Inflammatory macrophage (primary cell): ENCODE data around the gene VCL.
"Not testable (repeated sequence)": the region's sequence is repeated elsewhere in the genome, so short reads cannot be mapped to it uniquely, and the experiment has no call there.

Source experiments
- DNase-seq, 2 donors: peaks; one replicate each; pipeline ENCODE4 v3.0.0-alpha.2; 2020 to 2022

The VCL gene

DNA sequence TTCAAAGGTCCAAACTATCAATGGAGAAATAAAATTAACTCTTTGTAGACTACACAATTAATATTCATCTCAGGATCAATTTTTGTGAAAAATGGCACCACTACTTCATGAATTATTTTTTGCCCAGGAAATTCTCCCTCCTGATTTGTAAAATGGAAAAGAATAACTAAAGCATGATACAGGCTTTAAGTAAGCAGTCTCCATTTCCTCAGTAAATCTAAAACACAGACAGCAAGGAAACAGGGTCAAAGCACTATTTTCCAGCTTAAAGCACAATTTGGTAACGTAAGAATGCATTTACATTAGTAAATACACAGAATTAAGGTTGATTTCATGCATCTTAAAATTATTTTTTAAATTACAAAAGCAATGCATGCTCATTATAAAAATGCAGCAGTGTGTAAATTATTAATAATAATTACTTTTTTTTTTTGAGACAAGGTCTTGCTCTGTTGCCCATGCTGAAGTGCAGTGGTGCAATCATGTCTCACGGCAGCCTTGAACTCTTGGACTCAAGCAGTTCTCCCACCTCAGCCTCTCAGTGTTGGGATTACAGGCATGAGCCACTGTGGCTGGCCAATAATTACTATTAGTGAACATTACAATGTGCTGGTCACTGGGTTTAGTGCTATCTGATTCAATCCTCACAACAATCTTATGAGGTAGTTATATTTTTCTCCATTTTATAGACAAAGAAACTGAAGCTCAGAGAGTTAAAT is 26.1 kb upstream of the VCL start:
- DNase-seq: no peak

DNA sequence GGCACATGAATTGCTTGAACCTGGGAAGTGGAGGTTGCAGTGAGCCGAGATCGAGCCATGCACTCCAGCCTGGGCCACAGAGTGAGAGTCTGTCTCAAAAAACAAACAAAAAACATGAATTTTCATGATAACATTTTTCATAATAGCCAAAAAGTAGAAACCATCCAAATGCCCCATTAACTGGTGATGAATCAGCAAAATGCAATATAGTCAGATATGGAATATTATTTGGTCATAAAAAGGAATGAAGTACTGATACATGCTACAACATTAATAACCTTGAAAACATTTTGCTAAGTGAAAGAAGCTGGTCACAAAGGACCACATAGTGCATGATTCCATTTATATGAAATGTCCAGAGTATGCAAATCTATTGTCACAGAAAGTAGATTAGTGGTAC is 24.5 kb upstream of the VCL start:
- no peak for DNase-seq

DNA sequence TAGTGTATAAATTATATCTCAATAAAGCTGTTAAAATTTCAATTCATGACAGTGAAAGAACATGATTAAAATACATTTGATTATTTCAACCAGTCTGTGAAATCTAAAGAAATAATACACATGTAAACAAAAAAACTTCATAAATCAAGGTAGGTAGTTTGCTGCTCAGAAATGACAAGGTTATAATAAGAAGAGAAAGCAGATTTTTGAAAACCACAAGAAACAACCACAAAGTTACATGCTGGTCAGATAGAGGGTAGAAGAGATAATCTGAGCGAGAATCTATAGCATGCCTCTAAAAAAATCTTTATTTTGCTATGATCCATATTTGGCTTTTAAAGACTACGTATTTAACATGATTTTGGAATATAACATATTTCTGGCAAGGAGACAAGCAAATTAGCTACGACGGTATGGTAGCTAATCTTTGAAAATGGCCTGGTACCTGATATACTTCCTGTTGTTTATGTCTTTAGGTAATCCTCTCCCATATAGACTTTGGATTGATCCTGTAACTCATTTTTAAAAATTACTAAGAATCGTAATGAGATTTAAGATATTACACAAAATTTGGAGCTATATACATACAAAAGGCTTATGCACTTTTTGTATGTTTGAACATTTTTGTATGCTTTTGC is 23.5 kb upstream of the VCL start:
- DNase-seq: no peak

DNA sequence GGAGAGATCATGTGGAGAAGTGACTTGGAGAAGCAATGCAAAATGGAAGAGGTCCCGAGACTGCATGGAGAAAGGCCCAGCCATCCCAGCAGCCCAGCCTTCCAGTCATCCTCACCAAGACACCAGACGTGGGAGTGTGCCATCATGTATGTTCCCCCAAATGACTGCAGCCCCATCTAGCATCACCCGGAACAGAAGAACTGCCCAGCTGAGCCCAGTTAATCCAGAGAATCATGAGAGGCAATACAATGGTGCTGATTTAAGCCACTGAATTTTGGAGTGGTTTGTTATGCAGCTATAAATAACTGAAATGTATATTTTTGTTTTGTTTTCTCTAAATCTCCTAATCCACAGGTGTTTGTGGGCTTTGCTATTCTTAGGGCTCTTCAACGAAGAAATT is 22.5 kb upstream of the VCL start:
- DNase-seq: no peak

DNA sequence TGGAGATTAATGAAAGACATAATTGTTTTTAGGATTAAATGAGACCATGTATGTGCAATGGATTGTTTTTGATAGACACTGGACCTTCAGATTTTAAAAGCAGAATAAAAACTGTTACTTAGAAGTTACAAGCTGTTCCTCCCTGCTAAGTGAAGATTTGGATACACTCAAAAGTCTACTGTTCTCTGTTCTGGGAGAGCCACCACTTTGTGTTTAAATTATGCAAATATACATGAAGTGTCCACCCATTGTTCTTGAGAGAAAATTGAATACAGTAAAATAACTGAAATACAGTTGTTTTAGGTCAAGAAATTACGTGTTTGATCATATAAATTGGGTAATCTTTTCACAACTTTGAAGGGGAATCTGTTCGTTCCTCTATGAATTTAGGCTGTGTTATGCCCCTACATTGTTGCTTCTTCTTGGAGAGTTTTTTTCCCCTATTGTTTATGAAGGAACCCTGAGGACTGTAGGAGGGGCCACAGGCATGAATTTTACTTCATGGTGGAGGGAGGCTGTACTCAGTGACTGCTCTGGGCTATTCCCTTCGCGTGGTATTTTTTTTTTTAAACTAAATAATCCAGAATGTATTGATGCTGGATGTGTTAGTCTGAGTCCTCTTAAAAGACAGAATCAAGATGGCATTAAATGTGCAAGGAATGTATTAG is 18.6 kb upstream of the VCL start:
- DNase-seq: peak; percentile 27 to 60

DNA sequence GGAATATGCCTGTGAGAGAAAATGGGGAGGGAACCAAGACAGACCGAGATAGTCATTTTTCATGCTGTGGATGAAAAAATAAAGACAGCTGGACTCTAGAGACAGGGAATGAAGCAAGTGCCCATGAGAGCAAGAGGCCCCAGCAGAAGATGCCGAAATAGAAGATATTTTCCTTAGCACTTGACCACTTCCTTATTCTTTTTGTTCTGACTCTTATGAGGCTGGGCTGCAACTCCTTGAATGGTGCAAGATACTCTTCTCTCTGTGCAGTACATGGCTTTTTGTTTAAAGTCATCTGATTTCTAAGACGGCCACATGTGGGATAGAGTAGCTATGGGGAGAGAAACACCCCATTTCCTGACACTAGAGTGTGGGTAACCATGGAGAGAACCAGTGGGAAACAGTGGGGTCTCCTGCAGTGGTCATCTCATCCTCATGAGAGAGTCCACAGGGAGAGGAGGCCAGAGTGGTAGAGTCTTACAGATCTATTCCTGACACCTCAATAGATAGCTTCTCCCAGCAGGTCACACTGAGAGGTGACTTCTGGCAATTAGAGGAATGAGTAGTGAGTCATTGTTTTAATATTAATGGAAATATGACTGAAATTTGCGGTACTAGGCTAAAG is 18.0 kb upstream of the VCL start:
- peak; percentile 85 to 92 for DNase-seq

DNA sequence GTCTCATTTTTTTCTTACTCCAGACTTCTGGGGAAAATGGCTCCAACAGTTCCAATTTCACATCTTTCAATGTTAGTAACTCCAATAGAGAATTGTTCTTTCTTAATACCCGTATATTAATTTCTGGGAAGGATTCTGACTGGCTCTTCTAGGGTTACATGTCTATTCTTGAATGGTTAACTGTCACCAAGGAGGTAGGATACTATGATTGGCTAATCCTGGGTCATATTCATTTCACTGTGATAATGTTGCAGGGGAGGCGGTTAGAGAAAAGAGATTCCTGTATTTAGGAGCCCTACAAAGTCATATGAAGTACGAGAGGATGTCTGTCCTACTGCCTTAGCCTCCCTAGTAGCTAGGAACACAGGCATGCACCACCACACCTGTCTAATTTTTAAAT is 16.1 kb upstream of the VCL start:
- DNase-seq: no peak

DNA sequence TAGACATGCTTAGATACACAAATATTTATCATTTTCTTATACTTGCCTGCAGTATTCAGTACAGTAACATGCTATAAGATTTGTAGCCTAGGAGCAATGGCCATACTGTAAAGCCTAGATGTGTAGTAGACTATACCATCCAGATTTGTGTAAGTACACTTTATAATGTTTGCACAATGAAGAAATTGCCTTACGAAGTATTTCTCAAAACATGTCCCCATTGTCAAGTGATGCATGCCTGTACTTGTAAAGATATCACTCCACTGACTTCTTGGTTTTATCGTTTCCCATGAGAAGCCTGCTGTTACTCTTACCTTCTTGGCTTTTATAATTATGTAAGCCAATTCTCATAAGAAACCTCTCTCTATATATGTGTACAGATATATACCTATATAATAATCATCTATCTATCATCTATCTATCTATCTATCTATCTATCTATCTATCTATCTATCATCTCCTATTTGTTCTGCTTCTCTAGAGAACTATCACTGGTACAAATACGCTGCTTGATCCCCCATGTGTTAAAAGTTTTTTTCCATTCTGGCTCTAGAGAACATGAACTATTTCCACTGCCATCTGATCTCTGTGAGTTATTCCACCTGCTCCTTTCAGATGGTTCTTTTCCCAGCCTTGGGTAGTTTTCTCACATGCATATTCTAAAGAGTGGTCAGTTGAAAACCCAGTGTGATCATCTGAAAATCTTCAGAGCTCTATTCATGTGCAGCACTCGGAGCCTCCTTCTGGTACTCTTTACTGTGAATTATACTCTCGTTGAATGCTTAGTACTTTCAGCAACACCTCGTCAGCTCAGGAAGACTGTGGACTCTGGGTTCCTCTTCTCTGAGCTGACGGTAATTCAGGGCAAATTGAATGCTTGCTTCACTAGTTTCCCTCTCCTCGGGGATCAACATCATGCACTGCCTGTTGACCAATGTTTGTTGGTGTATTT is 14.5 kb upstream of the VCL start:
- DNase-seq: peak; percentile 65 to 68

DNA sequence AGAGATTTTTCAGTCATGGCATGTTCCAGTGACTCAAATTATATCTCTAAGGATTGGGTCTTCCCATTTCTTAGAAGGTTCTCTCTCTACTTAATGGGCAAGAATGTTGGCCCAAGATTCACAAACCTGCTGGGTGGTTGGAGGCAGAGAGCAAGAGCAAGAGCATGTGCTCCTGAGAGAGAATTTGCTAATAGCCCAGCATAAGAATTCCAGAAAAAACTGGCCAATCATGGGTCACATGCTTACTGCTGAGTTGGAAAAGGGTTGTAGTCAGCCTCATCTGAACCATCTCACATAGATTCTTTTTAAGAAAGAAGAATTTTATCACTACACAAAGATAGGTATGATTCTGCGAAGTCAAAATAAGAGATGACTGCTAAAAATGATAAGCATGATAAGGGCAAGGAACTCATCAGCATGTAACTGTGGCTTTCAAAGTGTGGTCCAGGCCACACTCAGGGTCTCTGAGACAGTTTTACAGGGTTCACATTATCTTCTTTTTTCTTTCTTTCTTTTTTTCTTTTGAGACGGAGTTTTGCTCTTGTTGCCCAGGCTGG is 8.2 kb upstream of the VCL start:
- DNase-seq: no peak

DNA sequence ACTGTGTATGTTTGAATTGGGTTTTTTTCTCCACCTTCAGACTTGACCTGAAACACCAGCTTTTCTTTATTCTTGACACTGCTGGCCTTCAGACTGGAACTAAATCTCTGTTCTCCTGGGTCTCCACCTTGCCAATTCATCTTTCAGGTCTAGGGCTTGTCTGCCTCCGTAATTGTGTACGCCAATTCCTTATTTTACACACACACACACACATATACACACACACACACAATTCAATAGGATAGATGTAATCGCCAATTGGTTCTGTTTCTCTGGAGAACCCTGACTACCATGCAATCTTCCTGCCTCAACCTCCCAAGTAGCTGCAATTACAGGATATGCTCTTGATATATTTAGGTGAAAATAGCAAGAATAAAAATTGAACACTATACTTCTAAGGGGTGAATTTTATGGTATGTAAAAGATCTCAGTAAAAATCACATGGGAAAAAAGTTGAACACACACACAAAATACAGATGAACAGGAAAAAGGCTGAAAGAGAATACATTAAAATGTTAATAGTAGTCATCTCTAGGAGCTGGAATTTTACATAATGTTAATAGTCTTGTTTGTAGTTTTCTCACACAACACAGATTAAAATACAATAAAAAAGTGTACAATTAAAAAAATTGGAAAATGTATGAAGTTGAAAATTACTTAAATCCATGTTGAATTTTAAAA is 6.6 kb upstream of the VCL start:
- no peak for DNase-seq

DNA sequence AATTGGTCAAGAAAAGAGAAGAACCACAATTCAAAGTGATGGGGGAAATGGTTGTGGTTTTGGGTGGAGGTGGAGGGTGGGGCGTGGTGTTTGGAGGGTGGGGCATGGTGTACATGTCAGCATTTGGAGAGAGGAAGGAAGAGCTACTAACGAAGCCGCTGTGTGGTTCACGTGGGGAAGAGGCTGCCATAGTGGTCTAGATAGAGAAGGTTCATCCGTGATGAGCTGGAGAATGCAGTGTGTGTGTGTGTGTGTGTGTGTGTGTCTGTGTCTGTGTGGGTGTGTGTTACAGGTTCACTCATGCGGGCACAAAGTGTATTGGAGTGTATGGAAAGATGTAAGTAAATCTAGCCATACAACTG is 6.1 kb upstream of the VCL start:
- peak; percentile 86 to 90 for DNase-seq

DNA sequence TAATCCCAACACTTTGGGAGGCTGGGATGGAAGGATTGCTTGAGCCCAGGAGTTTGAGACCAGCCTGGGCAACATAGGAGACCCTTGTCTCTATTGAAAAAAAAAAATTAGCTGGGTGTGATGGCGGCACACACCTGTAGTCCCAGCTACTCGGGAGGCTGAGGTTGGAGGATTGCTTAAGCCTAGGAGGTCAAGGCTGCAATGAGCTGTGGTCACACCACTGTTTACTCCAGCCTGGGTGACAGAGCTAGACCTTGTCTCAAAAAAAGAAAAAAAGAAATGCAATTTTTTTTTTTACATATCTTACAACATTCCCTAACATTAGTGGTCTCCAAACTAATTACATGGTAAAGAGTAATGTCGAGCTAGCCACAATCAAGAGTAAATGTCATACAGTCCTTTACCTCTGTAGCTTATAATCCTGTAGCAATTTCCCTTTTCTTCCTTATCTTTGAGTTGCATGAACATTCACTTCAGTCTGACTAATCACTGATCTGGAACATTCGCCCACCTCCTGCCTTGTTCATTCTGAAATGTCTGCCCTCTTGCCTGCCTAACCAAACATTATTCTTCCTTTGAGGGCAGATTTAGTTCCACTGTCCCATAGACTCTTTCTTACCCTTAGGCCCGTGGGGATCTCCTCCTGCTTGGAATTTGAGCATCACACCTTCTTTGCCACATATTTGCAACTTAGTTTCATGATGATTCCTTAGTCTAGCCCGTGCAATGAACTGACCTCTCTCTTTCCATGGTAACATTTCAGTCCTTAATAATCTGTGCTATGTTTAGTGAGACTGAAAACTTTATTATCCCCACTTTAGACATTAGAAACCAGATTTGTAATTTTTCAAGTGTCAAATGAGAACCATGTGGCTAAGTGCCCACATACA is 4.8 kb upstream of the VCL start:
- peak; percentile 67 to 76 for DNase-seq

DNA sequence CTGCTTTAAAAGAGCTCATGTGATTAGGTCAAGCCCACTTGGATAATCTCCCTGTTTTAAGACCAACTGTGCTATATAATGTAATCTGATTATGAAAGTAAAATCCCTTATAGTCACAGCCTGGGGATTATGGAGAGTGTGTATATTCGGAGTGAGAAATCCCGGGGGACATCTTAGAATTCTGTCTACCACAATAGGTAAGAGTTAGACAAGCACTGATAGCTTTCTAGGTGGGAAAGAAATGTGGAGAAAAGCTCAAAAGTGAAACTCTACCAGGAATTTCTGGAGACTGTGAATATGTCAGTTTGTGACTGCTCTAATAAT is 2.9 kb upstream of the VCL start:
- DNase-seq: no peak

DNA sequence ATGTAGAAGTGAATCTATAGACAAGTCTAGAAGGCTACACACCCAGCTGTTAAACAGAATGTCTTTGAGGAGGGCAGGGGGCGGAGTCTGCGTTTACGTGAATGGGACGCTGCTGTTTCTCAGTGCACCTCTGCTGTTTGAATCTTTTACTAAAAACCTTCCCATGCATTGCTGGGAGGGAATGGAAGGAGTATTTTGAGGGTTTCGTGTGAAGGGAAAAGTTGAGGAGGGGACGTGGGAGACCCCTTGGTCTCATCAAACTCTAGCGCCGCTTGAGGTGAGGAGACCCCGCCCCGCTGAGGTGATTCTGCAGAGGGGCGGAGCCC is 492 bp upstream of the VCL start:
- DNase-seq: peak in 1 of 2 donors; percentile 46

DNA sequence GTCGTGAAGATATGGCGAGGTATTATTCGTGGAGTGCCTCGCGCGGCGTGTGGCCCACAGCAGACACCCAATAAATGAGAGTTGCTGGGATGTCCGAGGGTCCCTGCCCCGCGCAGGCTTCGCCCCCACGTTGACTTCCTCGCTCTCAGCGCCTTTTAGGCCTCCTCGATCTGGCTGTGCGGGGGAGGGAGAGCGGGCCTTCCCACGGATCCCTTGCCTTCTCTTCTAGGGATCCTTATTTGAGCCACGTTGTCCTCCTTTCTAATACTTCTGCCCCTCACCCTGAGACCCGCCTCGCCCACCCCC is 660 bp downstream of the VCL start:
- DNase-seq: peak in 1 of 2 donors; percentile 46

DNA sequence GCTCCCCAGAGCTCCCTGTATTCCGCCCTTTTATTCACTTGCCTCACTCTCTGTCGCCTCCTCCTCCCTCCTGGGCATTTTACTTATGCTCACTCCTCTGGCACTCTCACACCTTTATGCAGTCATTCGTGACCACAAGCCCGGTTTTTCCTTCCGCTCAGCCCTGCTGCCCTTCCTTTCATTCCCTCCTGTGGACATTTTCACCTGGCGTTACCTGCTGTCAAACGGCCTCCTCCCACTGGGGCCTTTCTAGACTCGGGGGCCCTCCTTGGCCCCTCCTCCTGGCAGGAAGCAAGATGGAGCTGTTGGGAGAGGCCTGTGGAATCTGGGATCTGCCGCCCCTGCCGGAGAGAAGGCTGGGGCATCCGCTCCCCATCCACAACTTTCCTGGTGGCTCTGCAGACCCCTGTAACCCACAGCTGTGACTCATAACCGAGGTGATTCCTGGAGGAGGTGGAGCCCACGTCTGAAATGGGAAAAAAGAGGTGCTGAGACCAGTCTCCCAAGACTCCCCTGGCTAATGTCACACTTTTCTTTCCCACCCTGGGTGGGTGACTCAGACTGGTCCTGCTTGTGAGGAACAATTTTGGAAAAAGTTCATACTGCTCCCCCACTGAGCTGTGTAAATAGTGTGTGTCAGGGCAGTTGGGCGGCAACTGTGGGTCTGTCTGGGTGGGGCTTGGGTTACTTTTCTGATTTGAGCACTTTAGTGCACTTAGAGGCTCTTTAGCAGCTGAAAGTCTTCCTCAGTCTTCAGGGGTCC is 1.2 kb downstream of the VCL start:
- DNase-seq: no peak

DNA sequence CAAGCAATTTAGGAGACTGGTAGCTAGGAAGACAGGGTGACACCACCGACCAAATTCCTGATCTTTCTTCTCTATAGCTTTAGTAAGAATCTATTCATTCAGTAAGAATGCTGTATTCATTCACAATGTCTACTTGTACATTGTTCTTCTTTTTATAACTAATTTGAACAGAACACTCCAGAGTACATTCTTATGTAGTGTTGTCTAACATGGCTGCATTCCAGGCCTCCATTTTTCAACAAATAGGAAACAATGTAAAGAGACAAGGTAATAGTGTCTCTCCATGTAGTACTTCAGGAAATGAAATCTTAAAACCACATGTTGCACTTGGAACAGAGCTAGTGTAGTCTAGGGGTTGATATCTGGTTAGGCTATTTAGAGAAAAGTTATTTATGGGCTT is 1.8 kb downstream of the VCL start:
- no peak for DNase-seq

DNA sequence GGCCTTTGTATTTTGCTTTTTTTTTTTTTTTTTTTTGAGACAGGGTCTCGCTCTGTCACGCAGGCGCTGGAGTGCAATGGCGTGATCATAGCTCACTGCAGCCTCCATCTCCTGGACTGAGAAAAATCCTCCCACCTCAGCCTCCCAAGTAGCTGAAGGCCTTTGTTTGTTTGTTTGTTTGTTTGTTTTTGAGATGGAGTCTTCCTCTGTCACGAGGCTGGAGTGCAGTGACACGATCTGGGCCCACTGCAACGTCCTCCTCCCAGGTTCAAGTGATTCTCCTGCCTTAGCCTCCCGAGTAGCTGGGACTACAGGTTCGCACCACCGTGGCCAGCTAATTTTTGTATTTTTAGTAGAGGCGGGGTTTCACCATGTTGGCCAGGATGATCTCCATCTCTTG is 2.3 kb downstream of the VCL start:
- not testable (repeated sequence) for DNase-seq

DNA sequence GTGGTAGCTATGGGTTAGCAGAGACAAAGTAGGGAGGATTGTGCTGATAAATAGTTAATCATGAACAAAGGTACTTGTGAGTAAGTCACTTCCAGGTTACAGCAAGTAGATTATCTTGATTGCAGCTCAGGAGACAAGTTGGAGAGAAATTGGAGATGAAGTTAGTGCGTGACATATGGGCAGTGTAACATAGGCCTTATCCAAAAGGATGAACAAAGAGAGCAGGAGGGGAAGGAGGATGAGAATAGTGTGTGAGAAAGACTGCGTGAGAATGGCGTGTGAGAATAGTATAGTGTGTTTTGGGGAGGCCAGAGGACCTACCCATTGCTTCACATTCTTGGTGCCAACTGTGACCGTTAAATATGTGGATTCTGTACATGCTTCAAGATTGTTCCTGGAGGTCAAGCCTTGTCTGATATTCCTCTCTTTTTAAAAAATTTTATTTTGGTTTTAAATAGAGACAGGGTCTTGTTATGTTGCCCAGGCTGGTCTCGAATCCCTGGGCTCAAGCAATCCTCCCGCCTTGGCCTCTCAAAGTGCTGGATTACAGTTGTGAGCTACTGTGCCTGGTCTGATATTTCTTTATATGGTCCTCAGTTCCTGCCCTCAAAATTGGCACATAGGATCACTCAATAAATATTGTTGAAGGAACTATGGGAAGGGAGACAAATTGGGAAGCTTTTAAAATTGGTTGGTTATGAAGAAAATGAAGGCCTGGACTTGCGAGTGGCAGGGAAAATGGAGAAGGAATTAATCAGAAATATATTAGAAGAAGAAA is 3.2 kb downstream of the VCL start:
- no peak for DNase-seq
